ENCODE data around the gene ARHGAP30.
"Not testable (repeated sequence)": the region's sequence is repeated elsewhere in the genome, so short reads cannot be mapped to it uniquely, and the experiment has no call there.

ARHGAP30 gene, protein sequence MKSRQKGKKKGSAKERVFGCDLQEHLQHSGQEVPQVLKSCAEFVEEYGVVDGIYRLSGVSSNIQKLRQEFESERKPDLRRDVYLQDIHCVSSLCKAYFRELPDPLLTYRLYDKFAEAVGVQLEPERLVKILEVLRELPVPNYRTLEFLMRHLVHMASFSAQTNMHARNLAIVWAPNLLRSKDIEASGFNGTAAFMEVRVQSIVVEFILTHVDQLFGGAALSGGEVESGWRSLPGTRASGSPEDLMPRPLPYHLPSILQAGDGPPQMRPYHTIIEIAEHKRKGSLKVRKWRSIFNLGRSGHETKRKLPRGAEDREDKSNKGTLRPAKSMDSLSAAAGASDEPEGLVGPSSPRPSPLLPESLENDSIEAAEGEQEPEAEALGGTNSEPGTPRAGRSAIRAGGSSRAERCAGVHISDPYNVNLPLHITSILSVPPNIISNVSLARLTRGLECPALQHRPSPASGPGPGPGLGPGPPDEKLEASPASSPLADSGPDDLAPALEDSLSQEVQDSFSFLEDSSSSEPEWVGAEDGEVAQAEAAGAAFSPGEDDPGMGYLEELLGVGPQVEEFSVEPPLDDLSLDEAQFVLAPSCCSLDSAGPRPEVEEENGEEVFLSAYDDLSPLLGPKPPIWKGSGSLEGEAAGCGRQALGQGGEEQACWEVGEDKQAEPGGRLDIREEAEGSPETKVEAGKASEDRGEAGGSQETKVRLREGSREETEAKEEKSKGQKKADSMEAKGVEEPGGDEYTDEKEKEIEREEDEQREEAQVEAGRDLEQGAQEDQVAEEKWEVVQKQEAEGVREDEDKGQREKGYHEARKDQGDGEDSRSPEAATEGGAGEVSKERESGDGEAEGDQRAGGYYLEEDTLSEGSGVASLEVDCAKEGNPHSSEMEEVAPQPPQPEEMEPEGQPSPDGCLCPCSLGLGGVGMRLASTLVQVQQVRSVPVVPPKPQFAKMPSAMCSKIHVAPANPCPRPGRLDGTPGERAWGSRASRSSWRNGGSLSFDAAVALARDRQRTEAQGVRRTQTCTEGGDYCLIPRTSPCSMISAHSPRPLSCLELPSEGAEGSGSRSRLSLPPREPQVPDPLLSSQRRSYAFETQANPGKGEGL

GRCh38 chr1:161069731-161070270, at the start of gene ARHGAP30:
Gene ARHGAP30 (minus strand): TSS chr1:161069891. CDS start chr1:161069624, 267 bp downstream.
- peak; percentile 63 to 66 for DNase-seq (ENCODE audit: low read depth in 2 of 2)

- DNase-seq (ENCODE audit: low read depth in 2 of 2) = peak; percentile 68 to 71
These were observed 48.3 kb upstream of the ARHGAP30 start, which contains the start of the genes NIT1 and PFDN2 for GRCh38 chr1:161117759-161118581. Gene NIT1 (plus strand): TSS chr1:161118105. CDS start chr1:161118177, 72 bp downstream. Gene PFDN2 (minus strand): TSS chr1:161118037. CDS start chr1:161118026, 11 bp downstream.

DNA sequence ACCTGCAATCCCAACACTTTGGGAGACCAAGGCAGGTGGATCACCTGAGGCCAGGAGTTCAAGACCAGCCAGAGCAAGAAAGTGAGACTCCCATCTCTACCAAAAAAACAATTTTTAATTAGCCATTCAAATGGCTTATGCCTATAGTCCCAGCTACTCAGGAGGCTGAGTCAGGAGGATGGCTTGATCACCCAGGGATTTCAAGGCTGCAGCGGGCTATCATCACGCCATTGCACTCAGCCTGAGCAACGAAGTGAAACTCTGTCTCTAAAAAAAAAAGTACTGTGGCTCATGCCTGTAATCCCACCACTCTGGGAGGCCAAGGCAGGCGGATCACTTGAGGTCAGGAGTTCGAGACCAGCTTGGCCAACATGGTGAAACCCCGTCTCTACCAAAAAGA, 46.3 kb upstream of the ARHGAP30 start:
- DNase-seq (ENCODE audit: low read depth in 2 of 2) = not testable (repeated sequence)

GRCh38 chr1:161115132-161115711, 45.5 kb upstream of the ARHGAP30 start:
- no peak for DNase-seq (ENCODE audit: low read depth in 2 of 2)

- DNase-seq (ENCODE audit: low read depth in 2 of 2) = no peak
These were observed 44.9 kb upstream of the ARHGAP30 start for GRCh38 chr1:161114556-161114955.

DNA sequence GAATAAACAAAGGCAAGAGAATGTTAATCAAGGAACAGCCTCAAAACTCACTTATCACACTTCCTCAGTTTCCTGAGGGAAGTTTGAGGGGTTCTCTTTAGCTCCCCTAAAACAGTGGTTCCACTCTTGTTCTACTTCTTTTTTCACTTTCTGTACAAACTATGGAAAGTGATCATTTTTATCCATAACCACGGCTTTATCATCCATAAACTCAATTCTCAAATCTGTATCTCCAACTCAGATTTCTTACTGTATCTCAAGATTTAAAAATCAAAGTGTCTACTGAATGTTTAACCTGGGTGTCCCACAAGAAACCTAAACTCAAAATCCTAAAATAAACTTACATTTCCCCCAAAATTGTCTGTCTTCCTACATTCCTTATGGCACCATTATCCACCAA, 44.2 kb upstream of the ARHGAP30 start:
- DNase-seq (ENCODE audit: low read depth in 2 of 2) = no peak

- no peak for DNase-seq (ENCODE audit: low read depth in 2 of 2)
These were observed 41.8 kb upstream of the ARHGAP30 start for GRCh38 chr1:161111527-161111926.

DNA sequence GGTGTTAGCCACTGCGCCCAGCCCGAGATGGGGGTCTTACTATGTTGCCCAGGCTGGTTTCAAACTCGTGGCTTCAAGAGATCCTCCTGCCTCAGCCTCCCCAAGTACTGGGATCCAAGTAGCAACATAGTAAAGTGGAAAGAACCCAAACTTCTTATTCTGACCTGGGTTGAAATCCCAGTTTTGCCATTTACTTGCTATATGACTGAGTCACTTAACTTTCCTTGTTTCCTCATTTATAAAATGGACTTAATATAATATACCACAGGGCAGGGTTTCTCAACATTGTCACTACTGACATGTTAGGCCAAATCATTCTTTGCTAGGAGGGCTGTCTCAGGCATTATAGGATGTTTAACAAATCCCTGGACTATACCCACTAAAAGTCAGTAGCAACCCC, 41.4 kb upstream of the ARHGAP30 start:
- no peak for DNase-seq (ENCODE audit: low read depth in 2 of 2)

- DNase-seq (ENCODE audit: low read depth in 2 of 2) = no peak
These were observed 36.7 kb upstream of the ARHGAP30 start for GRCh38 chr1:161106431-161106830.

DNA sequence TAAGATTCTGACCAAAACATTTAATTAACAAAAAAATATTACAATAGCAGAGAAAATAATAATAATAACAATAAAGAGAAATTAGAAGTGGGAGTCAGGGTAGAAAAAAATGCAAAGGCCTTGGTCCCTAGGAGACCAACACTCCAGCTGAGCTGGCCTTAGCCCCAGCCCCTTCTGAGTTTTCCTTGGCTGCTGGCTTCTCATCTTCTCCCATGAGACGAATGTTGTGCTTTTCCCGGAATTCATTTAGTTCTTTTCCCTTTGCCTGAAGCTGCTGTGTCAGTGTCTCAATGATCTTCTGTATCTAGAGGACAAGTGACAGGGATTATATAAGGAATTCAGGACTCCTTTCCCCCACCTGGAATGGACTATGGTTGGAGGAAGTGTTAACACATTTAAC, 30.9 kb upstream of the ARHGAP30 start:
- no peak for DNase-seq (ENCODE audit: low read depth in 2 of 2)

DNA sequence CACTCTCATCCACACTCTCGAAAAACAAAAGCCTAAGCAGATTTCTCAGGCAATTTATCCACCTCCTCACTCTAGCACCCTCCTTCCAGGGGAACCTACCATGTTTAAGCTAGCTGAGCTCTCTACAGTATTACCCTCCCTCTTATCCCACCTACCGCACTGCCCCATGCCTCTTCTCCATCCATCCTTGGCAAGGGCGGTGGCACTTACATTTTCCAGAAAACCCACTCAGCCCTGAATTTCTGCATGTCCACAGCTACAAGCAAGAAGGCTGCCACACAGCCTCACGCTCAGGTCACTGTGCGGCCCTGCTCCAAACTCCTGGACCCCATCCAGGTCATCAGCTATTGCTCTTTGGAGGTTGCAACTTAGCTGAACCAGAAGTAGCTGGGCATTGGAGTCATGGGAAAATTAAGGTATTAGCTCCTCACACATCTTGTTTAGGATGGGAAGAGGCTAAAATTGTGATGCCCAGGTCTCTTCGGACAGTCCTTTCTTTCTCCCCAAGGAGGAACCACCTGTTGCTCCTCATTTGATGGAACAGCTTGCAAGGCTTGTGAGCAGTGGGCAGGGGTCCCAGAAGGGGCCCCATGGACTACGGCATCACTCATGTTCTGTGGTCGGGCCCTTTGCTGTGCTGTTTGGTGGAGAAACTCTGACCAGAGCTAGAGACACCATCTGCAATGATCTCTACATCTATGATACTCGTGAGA, 29.6 kb upstream of the ARHGAP30 start:
- DNase-seq (ENCODE audit: low read depth in 2 of 2) = no peak

DNA sequence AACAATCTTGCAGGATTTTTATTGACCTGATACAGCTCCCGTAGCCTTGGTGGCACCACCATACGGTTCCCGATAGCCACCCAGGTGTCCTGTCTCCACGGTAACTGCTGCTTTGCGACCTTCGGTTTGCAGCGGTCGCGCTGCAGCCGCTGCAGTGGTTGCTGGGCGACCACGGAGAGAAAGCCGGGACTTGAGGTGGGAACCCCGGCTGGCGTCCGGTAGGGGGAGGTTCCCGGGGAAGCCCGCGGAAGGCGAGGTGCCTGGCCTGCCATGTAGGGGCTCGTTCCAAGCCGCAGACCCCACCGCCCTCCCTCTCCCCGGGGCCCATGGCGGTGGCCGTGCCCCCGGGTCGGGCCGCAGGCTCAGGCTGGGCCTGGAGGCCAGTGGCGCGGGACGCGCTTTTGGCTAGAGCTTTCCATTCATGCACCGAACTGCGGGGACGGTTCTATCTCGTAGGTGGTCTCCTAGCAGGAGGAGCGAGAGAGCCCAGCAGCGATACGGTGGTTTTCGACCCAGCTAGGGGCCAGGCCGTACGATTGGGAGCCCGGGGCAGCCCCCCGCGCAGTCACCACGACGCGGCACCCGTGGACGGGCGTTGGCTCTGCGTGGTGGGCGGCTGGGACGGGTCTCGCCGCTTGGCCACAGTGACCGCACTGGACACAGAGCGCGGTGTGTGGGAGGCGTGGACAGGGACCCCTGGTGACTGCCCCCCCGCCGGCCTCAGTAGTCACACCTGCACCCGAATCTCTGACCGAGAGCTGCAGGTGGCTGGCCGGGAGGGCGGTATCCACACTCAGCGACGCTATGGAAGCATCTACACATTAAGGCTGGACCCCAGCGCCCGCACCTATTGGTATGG, 28.7 kb upstream of the ARHGAP30 start, which contains the start of gene KLHDC9:
KLHDC9 (plus strand) TSS at position 152 of the 859 bp plus-strand sequence; CDS start at position 327, 175 bp downstream.
- DNase-seq (ENCODE audit: low read depth in 2 of 2) = peak; percentile 31 to 39

GRCh38 chr1:161096530-161096929, 26.8 kb upstream of the ARHGAP30 start:
- no peak for DNase-seq (ENCODE audit: low read depth in 2 of 2)

DNA sequence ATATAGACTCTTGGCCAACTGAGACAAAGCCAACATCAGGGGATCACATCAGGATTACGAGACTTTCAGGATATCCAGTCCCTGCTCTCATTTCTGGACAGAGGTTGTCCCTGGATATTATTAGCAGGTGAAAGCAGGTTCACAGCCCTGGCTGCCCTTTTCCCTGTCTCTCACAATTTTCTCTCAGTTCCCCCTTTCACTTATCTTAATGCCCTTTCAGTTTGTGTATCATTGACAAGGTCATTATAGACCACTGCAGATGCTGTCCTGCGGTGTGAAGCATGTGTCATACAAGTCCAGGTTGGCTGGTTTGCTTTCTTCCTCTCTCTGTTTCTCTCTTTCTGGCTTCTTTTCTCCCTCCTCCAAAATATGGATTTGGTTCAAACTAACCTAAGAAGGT, 26.3 kb upstream of the ARHGAP30 start:
- DNase-seq (ENCODE audit: low read depth in 2 of 2) = no peak

GRCh38 chr1:161095230-161095629, 25.5 kb upstream of the ARHGAP30 start:
- no peak for DNase-seq (ENCODE audit: low read depth in 2 of 2)

DNA sequence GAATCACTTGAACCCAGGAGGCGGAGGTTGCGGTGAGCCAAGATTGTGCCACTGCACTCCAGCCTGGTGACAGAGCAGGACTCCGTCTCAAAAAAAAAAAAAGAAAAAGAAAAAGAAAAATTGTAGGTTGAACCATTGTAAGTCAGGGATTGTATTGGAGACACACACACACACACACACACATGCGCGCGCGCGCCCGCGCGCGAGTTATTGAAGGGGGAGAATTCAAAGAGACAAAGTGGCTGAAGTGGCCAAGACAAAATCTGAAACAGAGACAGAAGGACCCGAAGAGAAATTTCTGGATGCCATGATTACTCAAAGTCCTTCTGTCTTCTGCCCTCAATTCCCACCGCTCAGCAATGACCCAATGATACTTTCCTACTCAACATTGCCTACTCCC, 24.8 kb upstream of the ARHGAP30 start:
- no peak for DNase-seq (ENCODE audit: low read depth in 2 of 2)

- no peak for DNase-seq (ENCODE audit: low read depth in 2 of 2)
These were observed 22.9 kb upstream of the ARHGAP30 start for GRCh38 chr1:161092621-161093028.

DNA sequence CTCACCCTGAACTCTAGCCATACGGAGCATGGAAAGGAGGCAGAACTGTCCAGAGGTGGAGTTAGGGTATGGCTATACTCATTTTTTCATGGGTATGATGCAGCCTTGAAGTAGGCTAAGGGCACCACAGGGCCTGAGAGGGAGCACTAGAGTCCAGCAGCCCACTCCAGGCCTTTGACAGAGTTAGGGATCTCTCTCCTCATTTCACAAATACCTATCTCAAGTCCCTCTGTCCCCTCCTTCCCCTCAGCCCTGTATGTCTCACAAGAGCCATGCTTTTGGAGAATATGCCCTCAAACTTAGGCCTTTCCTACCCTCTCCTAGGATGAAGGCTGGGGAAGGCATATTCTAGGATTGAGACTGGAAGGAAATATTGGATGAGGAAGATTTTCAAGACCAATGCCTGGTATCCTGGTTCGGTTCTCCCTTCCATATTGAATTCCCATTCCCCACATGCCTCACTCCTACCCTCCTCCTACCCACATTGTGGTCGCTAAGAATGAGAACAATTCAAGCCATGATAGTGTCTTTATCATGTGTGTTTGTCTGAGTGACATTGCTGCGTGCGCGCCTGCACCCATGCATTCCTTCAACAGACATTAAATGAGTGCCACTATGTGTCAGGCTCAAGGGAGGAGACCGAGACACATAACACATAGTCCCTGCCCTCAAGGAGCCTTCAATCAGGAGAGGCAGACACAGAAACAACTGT, 22.3 kb upstream of the ARHGAP30 start:
- DNase-seq (ENCODE audit: low read depth in 2 of 2) = no peak

Data from stimulated activated CD8-positive, alpha-beta memory T cell treated with anti-CD3 and anti-CD28 coated beads, Interleukin-2, amount 100 ng/mL, for 1 hour (primary cell).